ENCODE results near the gene SBF2.
"Not testable (repeated sequence)": the region's sequence is repeated elsewhere in the genome, so short reads cannot be mapped to it uniquely, and the experiment has no call there.

Gene SBF2

DNA sequence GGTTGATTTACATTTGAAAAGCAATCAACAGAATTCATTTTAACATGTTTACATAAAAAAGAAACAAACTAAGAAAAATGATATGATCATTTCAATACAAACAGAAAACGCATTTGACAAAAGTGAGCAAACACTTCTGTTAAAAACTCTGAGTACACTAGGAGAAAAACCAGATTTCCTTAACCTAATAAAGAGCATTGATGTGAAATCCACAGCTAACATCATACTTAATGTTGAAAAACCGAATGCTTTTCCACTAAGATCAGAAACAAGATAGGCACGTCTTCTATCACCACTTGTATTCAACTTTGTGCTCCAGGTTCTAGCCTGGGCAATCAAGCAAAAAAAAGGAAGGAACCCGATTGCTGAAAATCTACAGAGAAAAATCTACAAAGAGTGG lies 227.6 kb downstream of the SBF2 start:
- no peak for DNase-seq (ENCODE audit: low spot score)

- no peak for DNase-seq (ENCODE audit: low spot score)
Measured at GRCh38 chr11:10064828-10065227, 229.2 kb downstream of the SBF2 start.

GRCh38 chr11:10058356-10058755 lies 235.7 kb downstream of the SBF2 start:
- DNase-seq (ENCODE audit: low spot score): no peak

DNA sequence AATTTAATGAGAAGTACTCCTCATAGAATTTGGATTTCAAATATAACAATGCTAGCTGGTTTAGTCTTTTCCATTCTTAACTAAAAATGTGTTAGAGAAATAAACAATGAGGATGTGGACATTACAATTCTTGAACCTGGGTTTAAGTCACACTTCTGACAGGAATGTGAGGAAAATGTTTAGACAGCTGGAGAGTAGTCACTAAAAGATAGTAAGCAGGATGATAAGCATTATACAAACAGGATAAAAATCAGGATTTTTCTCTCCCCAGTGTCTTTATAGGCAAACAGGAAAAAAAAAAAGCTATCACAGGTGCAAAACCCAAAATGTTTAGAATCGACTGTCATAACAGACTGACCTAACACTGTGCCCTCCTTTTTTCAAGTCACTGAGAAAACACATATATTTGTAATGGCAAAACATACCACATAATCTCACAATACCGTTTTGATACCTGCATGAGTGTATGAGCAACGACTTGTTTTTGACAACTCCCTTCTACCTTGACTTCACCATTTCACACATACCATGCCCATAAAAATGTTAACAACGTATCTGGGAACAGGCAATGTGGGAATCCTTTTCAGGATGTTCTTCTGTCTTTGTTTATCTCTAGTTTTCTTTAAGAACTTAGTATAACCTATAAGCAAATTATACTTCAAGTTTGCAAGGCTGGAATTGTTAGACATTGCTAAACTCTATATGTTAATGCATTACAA lies 242.0 kb downstream of the SBF2 start:
- no peak for DNase-seq (ENCODE audit: low spot score)

DNA sequence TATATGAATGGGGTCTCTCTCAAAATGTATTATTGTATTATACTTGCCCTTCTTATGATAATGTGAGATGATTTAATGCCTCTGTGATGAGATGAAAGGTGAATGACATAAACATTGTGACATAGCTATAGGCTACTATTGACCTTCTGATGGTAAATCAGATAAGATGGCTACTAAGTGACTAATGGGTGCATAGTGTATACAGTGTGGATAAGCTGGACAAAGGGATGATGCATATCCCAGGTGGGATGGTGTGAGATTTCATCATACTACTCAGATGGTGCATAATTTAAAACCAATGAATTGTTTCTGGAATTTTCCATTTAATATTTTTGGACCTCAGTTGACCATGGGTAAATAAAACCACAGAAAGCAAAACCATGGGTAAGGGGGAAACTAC lies 243.5 kb downstream of the SBF2 start:
- DNase-seq (ENCODE audit: low spot score): no peak

DNA sequence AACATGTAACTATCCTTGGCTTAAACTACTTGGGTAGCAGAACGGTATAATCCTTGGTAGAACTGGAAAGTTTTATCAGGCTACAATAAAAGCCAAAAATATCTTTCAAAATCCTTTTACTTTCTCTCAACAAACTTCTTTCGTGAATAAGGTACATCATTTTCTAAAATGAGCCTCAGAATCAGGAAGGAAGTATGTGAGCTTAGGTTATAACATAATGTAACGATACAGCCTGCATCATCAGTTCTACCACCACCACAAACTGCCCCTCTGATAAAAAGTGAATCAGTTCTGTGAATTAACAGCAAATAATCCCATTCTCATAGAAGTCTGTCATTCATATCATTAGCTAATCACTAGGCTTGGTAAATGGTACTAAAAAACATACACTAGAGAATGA lies 244.3 kb downstream of the SBF2 start:
- DNase-seq (ENCODE audit: low spot score): no peak

DNA sequence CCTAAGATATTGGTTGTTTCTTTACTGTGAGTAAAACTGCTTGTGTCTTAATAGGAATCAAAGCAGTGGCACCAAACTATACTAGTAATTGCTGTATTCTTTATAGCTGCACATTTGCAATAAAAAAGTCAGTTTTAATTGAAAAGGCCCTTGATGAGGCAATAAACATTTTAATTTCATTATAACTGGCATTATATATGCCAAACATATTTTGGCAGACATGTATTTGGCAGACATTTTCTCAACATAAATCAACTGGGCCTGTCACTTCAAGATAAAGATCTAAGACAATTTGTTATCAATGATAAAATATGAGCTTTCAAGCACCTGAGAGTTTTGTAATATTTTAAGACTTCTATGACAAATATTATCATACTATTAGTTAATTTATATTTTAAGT lies 245.7 kb downstream of the SBF2 start:
- no peak for DNase-seq (ENCODE audit: low spot score)

DNA sequence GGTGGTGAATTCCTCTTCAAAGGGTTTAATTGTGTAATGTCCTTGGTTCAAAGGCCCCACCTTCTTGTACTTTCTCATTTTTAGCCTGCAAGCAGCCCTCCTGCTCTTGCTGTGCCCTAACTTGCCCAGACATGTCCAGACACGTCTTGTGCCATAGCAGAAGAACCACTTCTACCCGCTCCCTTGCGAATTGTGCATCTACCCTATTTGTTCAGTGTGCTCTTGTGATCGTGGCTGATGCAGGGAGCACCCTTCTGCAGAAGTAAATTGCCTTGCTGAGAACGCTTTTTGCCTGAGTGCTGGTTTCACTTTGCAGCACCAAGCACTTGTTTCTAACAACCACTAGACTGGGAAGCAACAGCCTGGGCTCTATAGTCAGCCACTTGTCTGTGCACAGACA lies 249.4 kb downstream of the SBF2 start:
- no peak for DNase-seq (ENCODE audit: low spot score)

- DNase-seq (ENCODE audit: low spot score): no peak
Measured at GRCh38 chr11:10042699-10043098, 251.3 kb downstream of the SBF2 start.

- no peak for DNase-seq (ENCODE audit: low spot score)
Measured at GRCh38 chr11:10041748-10042446, 252.1 kb downstream of the SBF2 start.

DNA sequence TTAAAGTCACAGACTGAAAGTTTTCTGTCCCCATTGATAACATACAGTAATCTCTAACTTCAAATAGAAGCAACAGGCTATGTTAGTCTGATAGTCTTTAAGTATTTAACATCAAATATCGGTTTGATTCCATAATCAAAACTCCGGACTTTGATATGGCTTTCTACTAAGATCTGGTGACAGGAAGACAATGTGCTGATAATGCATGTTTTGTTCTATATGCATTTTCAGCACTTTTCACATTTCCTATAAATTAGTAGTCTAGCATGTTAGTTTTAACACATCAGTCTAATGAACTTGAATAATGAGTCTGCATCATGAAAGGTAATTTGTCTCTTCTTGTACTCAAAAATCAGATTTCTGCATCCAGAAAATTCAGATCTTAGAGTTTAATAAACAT lies 252.7 kb downstream of the SBF2 start:
- DNase-seq (ENCODE audit: low spot score): no peak

- DNase-seq (ENCODE audit: low spot score): no peak
Measured at GRCh38 chr11:10038521-10039302, 255.3 kb downstream of the SBF2 start.

DNA sequence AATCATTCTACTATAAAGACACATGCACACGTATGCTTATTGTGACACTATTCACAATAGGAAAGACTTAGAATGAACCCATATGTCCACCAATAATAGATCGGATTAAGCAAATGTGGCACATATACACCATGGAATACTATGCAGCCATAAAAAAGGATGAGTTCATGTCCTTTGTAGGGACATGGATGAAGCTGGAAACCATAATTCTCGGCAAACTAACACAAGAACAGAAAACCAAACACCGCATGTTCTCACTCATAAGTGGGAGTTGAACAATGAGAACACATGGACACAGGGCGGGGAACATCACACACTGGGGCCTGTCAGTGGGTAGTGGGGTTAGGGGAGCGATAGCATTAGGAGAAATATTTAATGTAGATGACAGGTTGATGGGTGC lies 258.1 kb downstream of the SBF2 start:
- not testable (repeated sequence) for DNase-seq (ENCODE audit: low spot score)

DNA sequence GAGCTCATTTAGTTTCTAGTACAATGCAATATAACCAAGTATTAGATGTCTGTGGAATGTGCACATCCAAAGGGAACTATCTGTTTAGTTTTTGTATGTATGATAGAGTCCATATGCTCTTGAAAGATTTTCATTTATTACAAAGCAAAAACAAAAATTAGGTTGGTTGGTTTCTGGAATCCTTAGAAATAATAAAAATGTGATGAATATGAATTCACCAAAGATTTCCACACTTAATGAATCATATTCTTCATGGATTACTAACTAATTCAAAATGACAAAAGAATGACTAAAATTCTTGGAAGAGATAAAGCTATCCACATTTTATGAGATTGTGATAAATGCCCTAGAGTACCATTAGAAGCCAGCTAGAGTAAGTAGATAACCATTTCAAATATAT lies 261.1 kb downstream of the SBF2 start:
- DNase-seq (ENCODE audit: low spot score): no peak

DNA sequence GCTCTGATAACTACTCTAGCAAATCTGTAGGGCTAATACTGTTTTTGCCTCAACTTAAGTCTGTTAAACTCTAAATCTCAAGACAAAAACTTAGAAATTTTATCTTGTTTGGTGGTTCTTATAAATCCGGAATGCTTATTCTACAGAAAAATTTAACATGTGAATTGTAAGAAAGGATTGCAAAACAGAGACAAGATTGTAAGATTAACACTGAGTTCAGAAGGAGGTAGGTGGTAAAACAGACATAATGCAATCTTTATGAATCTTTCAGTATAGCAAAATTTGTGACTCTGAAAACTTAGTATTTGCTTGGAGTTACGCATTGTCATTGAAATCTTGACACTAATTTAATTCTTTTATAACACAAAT lies 263.9 kb downstream of the SBF2 start:
- DNase-seq (ENCODE audit: low spot score): no peak

DNA sequence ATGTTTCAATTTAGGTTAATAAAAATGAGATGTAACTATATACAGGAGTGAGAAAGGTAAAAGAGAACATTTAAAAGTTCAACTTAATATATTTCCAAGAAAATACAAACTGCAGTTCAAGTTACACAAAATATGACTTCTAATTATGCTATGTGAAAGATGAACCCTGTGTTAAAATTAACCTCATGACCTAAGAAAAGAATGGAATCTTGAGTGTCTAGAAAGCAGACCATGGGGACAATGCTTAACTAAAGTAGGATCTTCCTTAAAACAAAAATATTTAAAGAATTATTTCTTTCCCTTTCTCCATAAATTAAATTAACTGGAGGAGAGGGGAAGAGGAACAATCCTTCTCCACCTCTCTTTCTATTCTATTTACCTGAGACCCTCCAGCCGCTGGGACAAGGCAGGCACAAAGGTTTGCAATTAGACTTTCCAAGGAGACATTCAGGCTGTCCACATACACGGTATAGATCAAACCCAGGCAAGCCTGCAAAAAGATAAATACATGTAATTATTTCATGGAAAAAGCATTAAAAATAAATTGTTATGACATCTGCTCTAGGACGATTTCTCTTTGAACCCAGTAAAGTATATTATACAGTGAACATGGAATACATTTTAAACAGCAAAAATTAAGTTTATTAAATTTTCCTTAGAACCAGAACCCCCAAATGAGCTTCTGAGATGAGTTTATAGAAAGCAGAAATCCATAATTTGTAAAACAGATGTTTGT lies 264.5 kb downstream of the SBF2 start:
- no peak for DNase-seq (ENCODE audit: low spot score)

- no peak for DNase-seq (ENCODE audit: low spot score)
Measured at GRCh38 chr11:10026514-10026913, 267.5 kb downstream of the SBF2 start.

DNA sequence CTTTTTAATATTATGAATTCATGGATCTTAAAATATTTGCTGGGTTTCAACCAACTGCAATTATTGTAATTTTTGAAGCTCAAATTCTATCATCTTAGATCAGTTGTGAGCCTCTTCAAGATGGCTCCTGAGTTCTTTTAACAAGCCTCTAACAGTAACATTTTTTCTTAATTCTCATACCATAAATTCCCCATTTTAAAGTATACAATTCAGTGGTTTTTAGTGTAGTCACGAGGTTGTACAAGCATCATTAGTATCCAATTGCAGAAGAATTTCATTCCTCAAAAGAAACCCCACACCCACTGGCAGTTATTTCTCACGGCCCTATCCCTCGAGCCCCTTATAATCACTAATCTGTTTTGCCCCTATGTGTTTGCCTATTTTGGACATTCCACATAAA lies 270.8 kb downstream of the SBF2 start:
- DNase-seq (ENCODE audit: low spot score): no peak

GRCh38 chr11:10022764-10023163 lies 271.3 kb downstream of the SBF2 start:
- DNase-seq (ENCODE audit: low spot score): no peak

- DNase-seq (ENCODE audit: low spot score): no peak
Measured at GRCh38 chr11:10021563-10021962, 272.5 kb downstream of the SBF2 start.

DNA sequence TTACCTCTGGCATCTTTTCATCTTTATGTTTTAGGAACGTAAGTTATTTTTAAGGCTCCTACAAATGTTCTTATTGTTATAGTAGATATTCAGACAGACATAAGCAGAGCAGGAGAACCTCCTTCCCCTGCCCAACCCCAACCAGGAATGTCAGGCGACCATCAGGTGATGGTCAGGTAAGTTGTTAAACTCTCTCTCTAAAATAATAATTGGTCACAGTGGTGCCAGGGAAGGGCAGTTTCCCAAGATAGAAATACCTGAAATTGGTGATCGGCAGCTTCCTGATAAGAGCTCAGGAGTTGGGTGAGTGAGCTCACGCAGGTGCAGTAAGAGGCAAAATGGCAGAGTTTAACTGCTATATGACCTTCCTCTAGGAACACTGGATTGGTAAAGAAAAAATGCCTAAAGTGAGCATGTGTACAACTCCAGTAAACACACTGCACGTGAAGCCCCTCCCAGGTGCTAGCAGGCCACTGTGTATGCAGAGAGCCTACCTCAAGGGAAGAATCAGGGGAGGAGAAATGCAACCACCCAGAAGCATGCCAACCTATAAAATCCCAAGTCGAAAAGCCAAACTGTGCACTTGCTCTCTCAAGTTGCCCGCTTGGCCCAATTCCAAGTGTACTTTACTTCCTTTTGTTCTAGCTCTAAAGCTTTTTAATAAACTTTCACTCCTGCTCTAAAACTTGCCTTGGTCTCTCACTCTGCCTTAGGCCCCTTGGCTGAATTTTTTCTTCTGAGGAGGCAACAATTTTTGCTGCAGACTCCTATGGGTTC lies 273.9 kb downstream of the SBF2 start:
- no peak for DNase-seq (ENCODE audit: low spot score)

- no peak for DNase-seq (ENCODE audit: low spot score)
Measured at GRCh38 chr11:10017911-10018310, 276.1 kb downstream of the SBF2 start.

Data from CD4-positive, alpha-beta T cell treated with Interleukin-6 at 100 ng/mL for 8 hours (primary cell).